Measurements from ENCODE around the gene GLB1L2. TPM values are rescaled to one million over a fixed set of nuclear protein-coding genes. Genes with fewer than 3 reads are reported as not detected.

Gene GLB1L2
- total and polyA plus RNA-seq, 4 donors = 2.0 to 14.1 (median 11.9) TPM

DNA sequence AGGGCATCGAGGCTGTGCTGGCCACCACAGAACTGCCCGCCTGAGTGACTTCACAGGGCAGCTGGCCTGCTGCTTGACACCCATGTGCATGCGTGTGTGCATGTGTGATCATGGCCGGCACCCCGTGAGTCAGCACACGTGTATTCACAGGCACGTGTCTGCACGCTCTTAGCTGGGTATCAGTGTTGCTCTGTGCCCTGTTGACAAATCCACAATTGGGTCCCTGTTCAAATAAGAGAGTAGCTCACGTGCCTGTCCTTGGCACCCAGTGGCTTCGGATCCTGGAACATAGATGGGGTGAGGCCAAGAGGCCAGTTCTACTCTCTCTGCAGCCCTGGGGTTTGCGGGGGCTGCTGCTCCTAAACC lies 66.3 kb downstream of the GLB1L2 start:
- Histone ChIP-seq H3K36me3 (ENCODE audit: control insufficient read depth, insufficient read depth, low read length) (peaks cover 54% of the 10 kb centered on the region), H3K9me3 (ENCODE audit: control insufficient read depth, insufficient read depth, low read length) (no peaks in the 10 kb centered on the region), H3K27ac (ENCODE audit: low read depth, low read length) (no peak overlapping the region), H3K4me3 (ENCODE audit: low read depth, low read length) (no peak overlapping the region), H3K4me1 (ENCODE audit: control insufficient read depth, insufficient read depth, low read length) (peaks cover 37% of the 10 kb centered on the region), H3K27me3 (ENCODE audit: control insufficient read depth, insufficient read depth, low read length) (no peaks in the 10 kb centered on the region)
- peak in 1 of 6 donors; percentile 19 for DNase-seq (ENCODE audit: low read depth in 4 of 6, low spot score in 6 of 6)
- 80% methylated on average over 10 of the region's 11 CpGs for WGBS (ENCODE audit: insufficient coverage)

DNA sequence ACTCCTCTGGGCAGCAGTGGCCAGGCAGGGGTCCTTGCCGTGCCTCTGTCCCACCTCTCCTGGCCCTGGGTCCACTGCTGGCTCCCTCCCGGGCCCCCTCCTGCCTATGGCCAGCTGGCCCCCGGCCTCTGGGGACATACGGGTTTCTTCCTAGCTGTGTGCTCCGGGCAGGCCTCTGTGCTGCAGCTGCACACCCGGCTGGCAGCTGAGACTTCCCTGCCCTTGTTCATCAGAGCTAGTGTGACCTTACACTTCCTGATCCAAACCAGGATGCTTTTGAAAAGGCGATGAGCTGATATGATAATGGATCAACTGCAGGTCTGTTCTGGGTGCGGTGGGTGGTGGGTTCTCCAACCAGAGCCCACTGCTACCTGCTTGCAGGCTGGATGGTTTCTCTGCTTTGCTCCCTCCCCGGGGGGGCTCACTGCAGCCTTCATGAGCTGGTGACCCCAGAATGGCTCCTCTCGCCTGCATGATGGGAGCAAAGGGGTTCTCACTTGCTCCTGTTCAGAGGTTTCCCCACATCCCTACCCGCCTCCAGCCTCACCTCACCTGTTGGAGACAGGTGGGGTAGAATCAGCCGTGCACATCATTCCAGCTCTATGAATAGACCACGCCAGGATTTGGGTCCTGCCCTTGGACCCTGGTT lies 67.0 kb downstream of the GLB1L2 start:
- H3K4me1 ChIP-seq (ENCODE audit: control insufficient read depth, insufficient read depth, low read length) = peaks cover 36% of the 10 kb centered on the region
- H3K4me3 ChIP-seq (ENCODE audit: low read depth, low read length) = no peak overlapping the region
- no peak for DNase-seq (ENCODE audit: low read depth in 4 of 6, low spot score in 6 of 6)
- no peaks in the 10 kb centered on the region for H3K27me3 ChIP-seq (ENCODE audit: control insufficient read depth, insufficient read depth, low read length)
- no peaks in the 10 kb centered on the region for H3K9me3 ChIP-seq (ENCODE audit: control insufficient read depth, insufficient read depth, low read length)
- 68% methylated on average over 12 of the region's 13 CpGs for WGBS (ENCODE audit: insufficient coverage)
- H3K36me3 ChIP-seq (ENCODE audit: control insufficient read depth, insufficient read depth, low read length) = peaks cover 55% of the 10 kb centered on the region
- no peak overlapping the region for H3K27ac ChIP-seq (ENCODE audit: low read depth, low read length)

DNA sequence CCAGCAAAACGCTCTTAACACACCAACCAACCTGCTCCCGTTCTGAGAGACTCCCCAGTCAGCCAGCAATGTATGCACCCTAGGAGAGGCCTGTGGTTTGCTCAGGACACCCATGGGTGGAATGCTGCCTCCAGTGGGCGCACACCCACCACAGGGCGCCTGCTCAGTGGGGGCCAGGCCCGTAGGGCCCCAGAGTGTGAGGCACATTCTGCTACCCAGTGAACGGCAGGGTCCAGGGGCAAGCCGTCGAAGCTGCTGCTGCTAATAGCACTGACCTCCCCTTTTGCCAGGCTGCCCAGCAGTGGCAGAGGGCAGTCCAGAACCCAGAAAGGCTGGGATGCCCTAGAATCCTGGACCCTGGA lies 67.5 kb downstream of the GLB1L2 start:
- H3K36me3 ChIP-seq (ENCODE audit: control insufficient read depth, insufficient read depth, low read length) = peaks cover 50% of the 10 kb centered on the region
- no peaks in the 10 kb centered on the region for H3K27me3 ChIP-seq (ENCODE audit: control insufficient read depth, insufficient read depth, low read length)
- WGBS (ENCODE audit: insufficient coverage) = 86% methylated on average over 8 of the region's 8 CpGs
- H3K27ac ChIP-seq (ENCODE audit: low read depth, low read length) = no peak overlapping the region
- H3K9me3 ChIP-seq (ENCODE audit: control insufficient read depth, insufficient read depth, low read length) = no peaks in the 10 kb centered on the region
- H3K4me1 ChIP-seq (ENCODE audit: control insufficient read depth, insufficient read depth, low read length) = peaks cover 33% of the 10 kb centered on the region
- no peak for DNase-seq (ENCODE audit: low read depth in 4 of 6, low spot score in 6 of 6)
- H3K4me3 ChIP-seq (ENCODE audit: low read depth, low read length) = no peak overlapping the region

DNA sequence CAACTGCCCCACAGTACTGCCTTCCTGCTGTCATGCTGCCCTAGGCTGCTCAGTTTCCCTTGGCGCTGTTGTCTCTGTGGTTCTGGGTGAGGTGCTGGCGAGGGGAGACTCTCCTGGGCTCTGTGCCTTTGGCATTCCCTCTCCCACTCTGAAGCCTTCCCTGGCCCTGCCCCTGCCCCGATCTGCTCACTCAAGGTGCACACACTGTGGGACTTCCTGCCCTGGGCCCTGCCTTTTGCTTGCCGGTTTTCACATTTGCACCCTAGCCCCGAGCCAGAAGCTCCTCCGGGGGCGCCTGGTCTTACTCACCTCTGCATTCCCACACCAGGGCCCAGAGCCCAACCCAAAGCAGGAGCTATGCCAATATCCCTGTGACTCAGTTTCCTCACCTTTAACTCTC lies 68.2 kb downstream of the GLB1L2 start:
- H3K27ac ChIP-seq (ENCODE audit: low read depth, low read length) = no peak overlapping the region
- no peaks in the 10 kb centered on the region for H3K27me3 ChIP-seq (ENCODE audit: control insufficient read depth, insufficient read depth, low read length)
- H3K9me3 ChIP-seq (ENCODE audit: control insufficient read depth, insufficient read depth, low read length) = no peaks in the 10 kb centered on the region
- peaks cover 33% of the 10 kb centered on the region for H3K4me1 ChIP-seq (ENCODE audit: control insufficient read depth, insufficient read depth, low read length)
- DNase-seq (ENCODE audit: low read depth in 4 of 6, low spot score in 6 of 6) = no peak
- WGBS (ENCODE audit: insufficient coverage) = 89% methylated on average over 7 of the region's 7 CpGs
- no peak overlapping the region for H3K4me3 ChIP-seq (ENCODE audit: low read depth, low read length)
- H3K36me3 ChIP-seq (ENCODE audit: control insufficient read depth, insufficient read depth, low read length) = peaks cover 55% of the 10 kb centered on the region

DNA sequence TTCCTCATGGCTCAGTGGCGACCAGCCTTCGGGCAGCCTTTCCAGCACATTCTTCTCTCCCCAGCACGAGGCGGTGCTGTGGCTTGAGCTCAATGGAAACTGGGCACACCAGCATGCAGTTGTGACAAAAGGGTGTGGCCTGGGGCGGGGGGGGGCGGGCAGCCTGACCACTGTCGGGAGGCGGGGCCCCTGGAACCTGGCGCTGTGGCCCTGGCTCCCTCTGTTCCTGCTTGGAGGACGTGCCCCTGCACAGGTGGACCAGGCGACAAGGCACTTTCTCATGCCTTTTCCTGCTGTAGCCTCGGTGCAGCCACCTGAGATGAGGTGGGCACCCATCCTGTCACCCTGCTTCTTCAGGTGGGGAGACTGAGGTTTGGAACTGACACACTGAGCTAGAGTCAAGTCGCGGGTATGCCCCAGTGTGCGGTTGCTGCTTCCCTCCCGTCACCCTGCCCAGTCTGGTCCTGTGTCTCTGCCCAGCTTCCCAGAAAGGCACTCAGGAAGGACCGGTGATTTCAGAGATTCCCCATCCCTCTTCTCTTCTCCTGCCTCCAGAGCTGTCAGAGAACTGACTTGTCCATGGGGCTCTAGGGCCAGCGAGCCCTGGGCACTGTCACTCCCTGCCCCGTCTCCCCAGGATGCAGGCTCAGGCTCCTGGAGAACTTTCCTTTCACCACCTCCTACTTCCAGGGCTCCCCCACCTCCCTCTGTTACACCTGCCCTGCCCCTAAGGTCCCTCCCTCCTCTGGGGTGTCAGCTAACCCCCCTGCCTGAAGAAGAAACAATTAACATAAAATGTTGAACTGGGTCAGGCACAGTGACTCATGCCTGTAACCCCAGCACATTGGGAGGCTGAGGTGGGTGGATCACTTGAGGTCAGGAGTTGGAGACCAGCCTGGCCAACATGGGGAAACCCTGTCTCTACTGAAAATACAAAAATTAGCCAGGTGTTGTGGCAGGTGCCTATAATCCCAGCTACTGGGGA lies 70.3 kb downstream of the GLB1L2 start:
- Histone ChIP-seq H3K27ac (ENCODE audit: low read depth, low read length) (no peak overlapping the region), H3K9me3 (ENCODE audit: control insufficient read depth, insufficient read depth, low read length) (no peaks in the 10 kb centered on the region), H3K27me3 (ENCODE audit: control insufficient read depth, insufficient read depth, low read length) (no peaks in the 10 kb centered on the region), H3K4me3 (ENCODE audit: low read depth, low read length) (no peak overlapping the region), H3K36me3 (ENCODE audit: control insufficient read depth, insufficient read depth, low read length) (peaks cover 59% of the 10 kb centered on the region), H3K4me1 (ENCODE audit: control insufficient read depth, insufficient read depth, low read length) (peaks cover 44% of the 10 kb centered on the region)
- DNase-seq (ENCODE audit: low read depth in 4 of 6, low spot score in 6 of 6) = no peak
- 90% methylated on average over 14 of the region's 19 CpGs for WGBS (ENCODE audit: insufficient coverage)

DNA sequence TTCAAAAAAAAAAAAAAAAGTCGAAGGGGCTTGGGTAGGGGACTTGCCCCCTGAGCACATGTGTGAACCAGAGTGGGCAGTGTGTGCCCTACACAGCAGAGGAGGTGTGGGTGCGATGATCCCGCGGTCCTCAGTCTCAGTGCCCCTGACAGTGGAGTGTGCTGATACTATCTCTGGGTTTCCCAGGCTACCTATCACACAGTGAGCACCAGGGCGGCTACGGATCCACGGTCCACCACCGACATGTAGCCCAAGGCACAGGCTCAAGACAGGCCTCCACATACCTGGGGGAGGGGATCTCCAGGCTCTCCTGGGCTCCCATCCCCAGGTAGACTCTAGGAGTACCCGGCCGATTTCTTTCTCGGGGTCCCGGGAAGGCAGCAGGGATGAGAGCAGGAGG lies 71.1 kb downstream of the GLB1L2 start:
- Histone ChIP-seq H3K27ac (ENCODE audit: low read depth, low read length) (no peak overlapping the region), H3K4me3 (ENCODE audit: low read depth, low read length) (no peak overlapping the region), H3K4me1 (ENCODE audit: control insufficient read depth, insufficient read depth, low read length) (peaks cover 44% of the 10 kb centered on the region), H3K27me3 (ENCODE audit: control insufficient read depth, insufficient read depth, low read length) (no peaks in the 10 kb centered on the region), H3K36me3 (ENCODE audit: control insufficient read depth, insufficient read depth, low read length) (peaks cover 53% of the 10 kb centered on the region), H3K9me3 (ENCODE audit: control insufficient read depth, insufficient read depth, low read length) (no peaks in the 10 kb centered on the region)
- no peak for DNase-seq (ENCODE audit: low read depth in 4 of 6, low spot score in 6 of 6)
- WGBS (ENCODE audit: insufficient coverage) = 95% methylated on average over 11 of the region's 12 CpGs

DNA sequence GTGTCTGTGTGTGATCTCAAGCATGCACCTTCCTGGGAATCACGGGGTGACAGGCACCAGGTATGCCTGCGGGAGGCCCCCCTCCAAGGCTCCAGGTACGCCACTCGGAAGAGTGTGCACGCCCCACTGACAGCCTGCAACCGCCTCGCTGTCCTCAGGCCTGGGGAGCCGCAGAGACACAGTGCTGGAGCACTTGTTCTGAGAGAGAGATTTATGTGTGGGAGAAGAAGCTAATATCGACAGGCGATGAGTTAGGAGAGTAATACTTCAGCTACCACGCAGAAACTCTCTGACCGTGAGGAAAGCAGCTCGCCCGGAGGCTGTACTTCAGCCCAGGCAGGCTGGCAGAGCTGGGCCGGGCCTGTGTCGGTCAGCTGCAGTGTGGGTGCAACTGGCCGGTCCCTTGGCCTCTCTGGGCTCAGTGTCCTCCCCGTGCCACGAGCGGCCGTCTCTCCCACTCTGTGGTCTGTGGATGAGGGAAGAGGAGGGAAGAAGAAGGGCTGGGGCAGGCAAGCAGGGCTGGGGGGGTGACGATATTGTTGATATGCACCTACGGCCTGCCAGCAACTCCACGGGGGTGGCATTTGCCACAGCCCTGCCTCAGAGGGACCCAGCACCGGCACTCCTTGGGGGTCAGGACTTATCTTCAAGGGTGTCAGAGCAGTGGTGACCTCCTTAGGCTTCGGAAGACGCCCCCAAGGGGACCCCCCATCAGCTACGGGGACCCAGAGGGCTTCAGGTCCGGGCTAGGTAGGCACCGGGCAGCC lies 73.0 kb downstream of the GLB1L2 start:
- Histone ChIP-seq H3K27me3 (ENCODE audit: control insufficient read depth, insufficient read depth, low read length) (no peaks in the 10 kb centered on the region), H3K4me1 (ENCODE audit: control insufficient read depth, insufficient read depth, low read length) (peaks cover 38% of the 10 kb centered on the region), H3K36me3 (ENCODE audit: control insufficient read depth, insufficient read depth, low read length) (peaks cover 42% of the 10 kb centered on the region), H3K4me3 (ENCODE audit: low read depth, low read length) (no peak overlapping the region), H3K27ac (ENCODE audit: low read depth, low read length) (no peak overlapping the region), H3K9me3 (ENCODE audit: control insufficient read depth, insufficient read depth, low read length) (no peaks in the 10 kb centered on the region)
- WGBS (ENCODE audit: insufficient coverage) = 93% methylated on average over 29 of the region's 30 CpGs
- no peak for DNase-seq (ENCODE audit: low read depth in 4 of 6, low spot score in 6 of 6)

DNA sequence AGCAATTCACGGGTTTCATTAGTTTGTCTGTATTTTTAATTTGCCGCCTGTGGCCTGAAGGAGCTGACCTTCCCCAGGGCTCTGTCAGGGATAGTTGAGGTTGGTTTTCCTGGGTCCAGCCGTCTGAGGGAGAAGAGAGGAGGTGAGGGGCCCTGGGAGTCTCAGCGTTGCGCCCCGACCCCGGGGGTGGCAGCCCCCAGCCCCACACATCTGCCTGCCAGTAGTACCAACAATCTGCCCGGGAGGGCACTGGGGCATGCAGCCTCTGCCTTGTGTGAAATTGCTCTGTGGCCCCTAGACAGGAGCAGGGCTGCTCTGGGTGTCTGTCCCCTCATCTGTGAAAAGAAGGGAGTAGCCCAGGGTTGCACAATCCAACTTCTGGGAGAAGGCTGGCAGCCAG lies 73.6 kb downstream of the GLB1L2 start:
- Histone ChIP-seq H3K4me1 (ENCODE audit: control insufficient read depth, insufficient read depth, low read length) (peaks cover 41% of the 10 kb centered on the region), H3K36me3 (ENCODE audit: control insufficient read depth, insufficient read depth, low read length) (peaks cover 45% of the 10 kb centered on the region)
- 90% methylated on average over 3 of the region's 8 CpGs for WGBS (ENCODE audit: insufficient coverage)

DNA sequence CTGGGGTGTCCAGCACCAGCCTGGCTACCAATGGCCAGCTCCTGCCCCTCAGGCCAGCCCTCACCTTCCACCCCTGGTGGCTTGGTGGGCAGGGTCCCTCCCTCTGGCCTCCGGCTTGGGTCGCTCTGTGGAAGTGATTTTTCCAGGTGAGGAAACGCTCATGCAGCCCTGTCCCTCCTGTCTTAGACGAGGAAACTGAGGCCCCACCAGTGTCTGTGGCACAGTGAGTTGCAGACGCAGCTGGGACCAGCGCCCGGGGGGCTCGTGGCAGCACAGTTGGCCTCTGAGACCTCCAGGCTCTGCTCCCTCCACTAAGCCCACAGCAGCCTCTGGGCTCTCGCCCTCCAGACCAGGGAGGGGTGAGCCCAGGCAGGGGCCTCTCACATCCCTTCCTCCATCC lies 74.1 kb downstream of the GLB1L2 start:
- WGBS (ENCODE audit: insufficient coverage) = 86% methylated on average over 8 of the region's 9 CpGs
- Histone ChIP-seq H3K36me3 (ENCODE audit: control insufficient read depth, insufficient read depth, low read length) (peaks cover 45% of the 10 kb centered on the region), H3K9me3 (ENCODE audit: control insufficient read depth, insufficient read depth, low read length) (no peaks in the 10 kb centered on the region), H3K4me1 (ENCODE audit: control insufficient read depth, insufficient read depth, low read length) (peaks cover 45% of the 10 kb centered on the region), H3K4me3 (ENCODE audit: low read depth, low read length) (no peak overlapping the region), H3K27ac (ENCODE audit: low read depth, low read length) (no peak overlapping the region), H3K27me3 (ENCODE audit: control insufficient read depth, insufficient read depth, low read length) (no peaks in the 10 kb centered on the region)
- DNase-seq (ENCODE audit: low read depth in 4 of 6, low spot score in 6 of 6) = no peak

More for the DNA sequence above, 73.6 kb downstream of the GLB1L2 start:
- Histone ChIP-seq H3K4me3 (ENCODE audit: low read depth, low read length) (no peak overlapping the region), H3K27ac (ENCODE audit: low read depth, low read length) (no peak overlapping the region), H3K27me3 (ENCODE audit: control insufficient read depth, insufficient read depth, low read length) (no peaks in the 10 kb centered on the region), H3K9me3 (ENCODE audit: control insufficient read depth, insufficient read depth, low read length) (no peaks in the 10 kb centered on the region)
- DNase-seq (ENCODE audit: low read depth in 4 of 6, low spot score in 6 of 6) = no peak
